AG09319 (cell line): Measurements from ENCODE around the gene RPS8.
A peak's percentile ranks its signal among the peaks of the same experiment; 100 is the strongest.
"Not testable (repeated sequence)": the region's sequence is repeated elsewhere in the genome, so short reads cannot be mapped to it uniquely, and the experiment has no call there.

ENCODE experiments used
- DNase-seq: peaks from one replicate; pipeline ENCODE4 v3.0.0-alpha.2; 2010; ENCODE audit warnings: low read depth; ENCODE audit errors: extremely low read depth
- TF ChIP-seq, protein P1 (sequence below): IDR thresholded peaks from 2 replicates; pipeline ENCODE4 v1.5.1; 2011; ENCODE audit warnings: low read depth, mild to moderate bottlenecking, inconsistent platforms, low read length, moderate library complexity

The RPS8 gene

DNA sequence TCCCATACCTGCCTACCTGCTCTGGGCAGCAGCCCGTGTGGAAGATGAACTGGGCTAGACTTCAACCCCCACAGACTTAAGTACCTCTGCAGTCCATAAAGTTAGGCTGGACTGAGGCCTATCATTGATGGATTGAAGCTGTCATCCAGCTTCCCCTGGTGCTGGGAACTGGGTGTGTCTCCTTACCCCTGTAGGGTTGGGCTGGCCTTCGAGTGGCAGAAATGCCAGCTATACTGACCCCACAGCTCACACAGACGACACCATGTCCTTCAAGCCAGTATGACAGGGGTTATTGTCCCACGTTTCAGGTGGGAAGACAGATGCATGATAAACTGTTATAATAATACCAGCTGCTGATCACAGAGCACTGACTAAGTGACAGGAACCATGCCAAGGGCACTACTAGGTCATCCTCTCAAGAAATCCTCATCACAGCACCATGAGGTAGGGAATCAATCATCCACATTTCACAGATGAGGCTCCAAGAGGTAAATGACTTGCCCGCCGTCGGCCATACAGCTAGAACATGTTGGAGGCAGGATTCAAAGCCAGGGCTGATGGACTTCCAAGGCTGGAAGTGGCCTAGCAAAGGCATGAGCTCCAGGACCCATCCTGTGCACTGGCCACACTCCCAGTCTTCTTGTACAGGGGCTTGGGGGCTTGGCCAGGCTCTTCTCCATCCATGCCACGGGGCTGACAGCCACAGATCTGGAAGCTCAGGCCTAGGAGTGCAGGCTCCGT, 12.9 kb downstream of the RPS8 start, which contains the start of gene BEST4:
BEST4 (minus strand) TSS at position 51 of the 741 bp plus-strand sequence. CDS start 465 bp downstream, outside the sequence.
- DNase-seq = no peak
- TF ChIP-seq, protein P1, sequence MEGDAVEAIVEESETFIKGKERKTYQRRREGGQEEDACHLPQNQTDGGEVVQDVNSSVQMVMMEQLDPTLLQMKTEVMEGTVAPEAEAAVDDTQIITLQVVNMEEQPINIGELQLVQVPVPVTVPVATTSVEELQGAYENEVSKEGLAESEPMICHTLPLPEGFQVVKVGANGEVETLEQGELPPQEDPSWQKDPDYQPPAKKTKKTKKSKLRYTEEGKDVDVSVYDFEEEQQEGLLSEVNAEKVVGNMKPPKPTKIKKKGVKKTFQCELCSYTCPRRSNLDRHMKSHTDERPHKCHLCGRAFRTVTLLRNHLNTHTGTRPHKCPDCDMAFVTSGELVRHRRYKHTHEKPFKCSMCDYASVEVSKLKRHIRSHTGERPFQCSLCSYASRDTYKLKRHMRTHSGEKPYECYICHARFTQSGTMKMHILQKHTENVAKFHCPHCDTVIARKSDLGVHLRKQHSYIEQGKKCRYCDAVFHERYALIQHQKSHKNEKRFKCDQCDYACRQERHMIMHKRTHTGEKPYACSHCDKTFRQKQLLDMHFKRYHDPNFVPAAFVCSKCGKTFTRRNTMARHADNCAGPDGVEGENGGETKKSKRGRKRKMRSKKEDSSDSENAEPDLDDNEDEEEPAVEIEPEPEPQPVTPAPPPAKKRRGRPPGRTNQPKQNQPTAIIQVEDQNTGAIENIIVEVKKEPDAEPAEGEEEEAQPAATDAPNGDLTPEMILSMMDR = no peak

DNA sequence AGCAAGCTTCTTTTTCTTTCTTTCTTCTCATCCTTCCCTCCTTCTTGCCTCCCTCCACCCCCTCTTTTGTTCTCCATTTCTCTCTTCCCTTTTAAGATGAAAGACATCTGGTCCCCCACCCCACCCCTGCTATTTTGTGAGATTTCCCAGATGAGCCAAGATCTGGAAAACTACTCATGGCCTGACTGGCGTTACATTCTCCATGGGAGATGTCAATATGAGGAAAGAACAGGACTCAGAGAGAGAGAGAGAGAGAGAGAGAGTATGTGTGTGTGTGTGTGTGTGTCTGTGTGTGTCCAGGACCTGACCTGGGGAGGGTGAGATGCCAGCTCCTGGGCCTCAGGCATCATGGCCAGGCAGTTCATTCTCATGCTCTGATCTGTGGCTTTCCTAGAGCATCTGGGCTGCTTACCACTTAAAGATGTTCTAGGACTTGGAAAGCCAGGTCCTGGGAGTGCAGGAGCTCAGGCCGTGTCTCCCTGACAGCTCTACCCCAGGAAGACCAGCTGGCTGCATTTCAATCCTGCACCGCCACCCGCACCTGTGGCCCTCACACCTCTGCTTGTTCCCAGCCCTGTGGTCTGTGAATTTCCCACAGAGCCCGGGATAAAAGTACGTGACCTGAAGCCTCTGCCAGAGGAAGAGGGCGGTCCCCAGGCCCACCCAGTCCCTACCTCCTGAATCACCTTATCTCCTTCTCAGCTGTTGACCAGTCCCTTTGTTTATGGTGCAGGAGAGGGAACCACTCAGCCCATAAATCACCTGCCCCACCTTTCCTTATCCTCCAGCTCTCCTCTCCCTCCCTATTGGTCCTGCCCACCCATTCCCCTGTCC, 15.8 kb downstream of the RPS8 start:
- no peak for DNase-seq
- TF ChIP-seq, protein P1 = no peak

GRCh38 chr1:44792736-44793502, 17.6 kb downstream of the RPS8 start:
- TF ChIP-seq, protein P1 = no peak
- no peak for DNase-seq

DNA sequence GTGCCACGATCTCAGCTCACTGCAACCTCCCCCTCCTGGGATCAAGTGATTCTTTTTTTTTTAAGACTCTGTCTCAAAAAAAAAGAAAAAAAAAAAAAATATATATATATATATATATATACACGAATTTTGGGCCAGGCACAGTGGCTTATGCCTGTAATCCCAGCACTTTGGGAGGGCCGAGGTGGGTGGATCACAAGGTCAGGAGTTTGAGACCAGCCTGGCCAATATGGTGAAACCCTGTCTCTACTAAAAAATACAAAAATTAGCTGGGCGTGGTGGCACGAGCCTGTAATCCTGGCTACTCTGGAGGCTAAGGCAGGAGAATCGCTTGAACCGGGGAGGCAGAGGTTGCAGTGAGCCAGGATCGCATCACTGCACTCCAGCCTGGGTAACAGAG, 22.5 kb downstream of the RPS8 start:
- not testable (repeated sequence) for DNase-seq

GRCh38 chr1:44798481-44799365, 23.4 kb downstream of the RPS8 start:
- no peak for DNase-seq

DNA sequence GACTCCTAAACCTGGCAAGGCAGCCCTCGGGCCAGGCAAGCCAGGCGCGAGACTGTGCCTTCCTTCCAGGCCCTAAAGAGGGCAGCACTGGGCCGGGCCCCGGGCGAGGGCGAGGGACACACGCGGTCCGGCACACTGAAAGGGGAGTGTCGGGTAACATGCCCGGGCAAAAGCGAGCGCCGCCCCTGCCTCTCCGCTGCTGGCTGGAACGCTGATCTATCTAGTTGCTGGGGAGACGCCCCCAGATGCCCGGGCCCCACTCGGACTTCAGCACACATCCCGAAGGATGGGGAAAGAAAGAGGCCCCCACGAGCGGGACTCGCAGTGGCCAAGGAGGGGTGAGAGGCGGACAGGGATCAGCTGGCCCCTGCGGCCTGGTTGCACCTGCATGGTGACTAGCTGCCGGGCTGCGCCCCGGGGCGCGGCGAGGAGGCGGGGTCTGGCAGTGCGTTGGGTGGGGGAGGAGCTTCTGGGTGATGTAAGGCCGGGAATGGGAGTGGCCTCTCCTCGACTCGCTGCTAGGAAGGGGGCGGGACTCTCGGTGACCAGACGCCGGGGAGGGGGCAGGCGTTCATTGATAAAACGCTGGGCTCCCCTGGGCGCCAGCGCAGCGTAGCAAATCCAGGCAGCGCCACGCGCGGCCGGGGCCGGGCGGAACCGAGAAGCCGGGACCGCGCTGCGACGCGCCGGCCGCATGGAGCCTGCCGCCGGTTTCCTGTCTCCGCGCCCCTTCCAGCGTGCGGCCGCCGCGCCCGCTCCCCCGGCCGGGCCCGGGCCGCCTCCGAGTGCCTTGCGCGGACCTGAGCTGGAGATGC, 24.6 kb downstream of the RPS8 start, which contains the start of gene PLK3:
PLK3 (plus strand) TSS at position 608 of the 815 bp plus-strand sequence; CDS start at position 695, 87 bp downstream.
- peak; percentile 97 for DNase-seq
- TF ChIP-seq, protein P1 = peak; percentile 93

More at GRCh38 chr1:44798481-44799365, 23.4 kb downstream of the RPS8 start:
- TF ChIP-seq, protein P1 = no peak
